Lower leg skin (tissue), 4 donors: ENCODE measurements around the gene STRIP2. TPM values are rescaled to one million over a fixed set of nuclear protein-coding genes. Genes with fewer than 3 reads are reported as not detected.

Experiments used
- DNase-seq, 2 donors: peaks; one replicate each; pipeline ENCODE4 v3.0.0-alpha.2; 2019; ENCODE audit warnings: low spot score in 2 of 2
- H3K4me3 ChIP-seq: fragments of 200-600 bp; sonication (generic); 2 replicates; pipeline ENCODE4 v1.5.1; 2017; ENCODE audit warnings: mild to moderate bottlenecking, low read depth; ENCODE audit not compliant: poor library complexity, severe bottlenecking
- POLR2A ChIP-seq, 2 donors: fragments of 450-650 bp; IDR thresholded peaks; one replicate each; pipeline ENCODE4 v1.6.1; 2016 to 2017; ENCODE audit warnings: antibody characterized with exemption in 2 of 2, mild to moderate bottlenecking in 1 of 2, moderate library complexity in 1 of 2
- WGBS, 2 donors: methylation state at CpG; one replicate each; pipeline ENCODE4 v1.1.5; 2018; 5-methylcytosine and 5-hydroxymethylcytosine counted together
- intact Hi-C: fragments of 100-400 bp; cut with DNase I; formaldehyde crosslinking; loops from one replicate; pipeline ENCODE4 v1.15.0; 2023; ENCODE audit warnings: low total_unique reads
- total RNA-seq, 4 donors: library from RNA; depleted of rRNA; stranded (reverse); fragments of >200 nt; gene quantifications; one replicate each; pipeline ENCODE4 v1.1.0, GENCODE V29; 2016
- TF ChIP-seq, protein P1 (sequence below), 3 donors: fragments of 450-650 bp; IDR thresholded peaks; one replicate each; pipeline ENCODE4 v1.5.1; 2016; ENCODE audit warnings: antibody characterized with exemption in 3 of 3, mild to moderate bottlenecking in 3 of 3, moderate library complexity in 2 of 3

STRIP2 gene
- total RNA-seq, 4 donors from 2014 or later: 0.30 to 1.4 (median 0.79) TPM

DNA sequence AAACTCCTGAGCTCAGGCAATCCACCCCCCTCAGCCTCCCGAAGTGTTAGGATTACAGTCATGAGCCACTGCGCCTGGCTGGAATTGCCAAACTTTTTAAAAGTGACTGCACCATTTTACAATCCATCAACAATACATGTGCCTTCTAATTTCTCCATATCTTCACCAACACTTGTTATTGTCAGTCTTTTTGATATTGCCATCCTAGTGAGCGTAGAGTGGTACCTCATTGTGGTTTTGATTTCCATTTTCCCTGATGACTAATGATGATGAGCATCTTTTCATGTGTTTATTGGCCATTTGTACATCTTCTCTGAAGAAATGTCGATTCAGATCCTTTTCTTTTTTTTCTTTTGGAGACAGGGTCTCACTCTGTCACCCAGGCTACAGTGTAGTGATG is 21.7 kb upstream of the STRIP2 start:
- WGBS, 2 donors: 96% methylated on average over 4 of the region's 4 CpGs
- intact Hi-C loops: no loop called here
- no peak for DNase-seq
- TF ChIP-seq, protein P1, sequence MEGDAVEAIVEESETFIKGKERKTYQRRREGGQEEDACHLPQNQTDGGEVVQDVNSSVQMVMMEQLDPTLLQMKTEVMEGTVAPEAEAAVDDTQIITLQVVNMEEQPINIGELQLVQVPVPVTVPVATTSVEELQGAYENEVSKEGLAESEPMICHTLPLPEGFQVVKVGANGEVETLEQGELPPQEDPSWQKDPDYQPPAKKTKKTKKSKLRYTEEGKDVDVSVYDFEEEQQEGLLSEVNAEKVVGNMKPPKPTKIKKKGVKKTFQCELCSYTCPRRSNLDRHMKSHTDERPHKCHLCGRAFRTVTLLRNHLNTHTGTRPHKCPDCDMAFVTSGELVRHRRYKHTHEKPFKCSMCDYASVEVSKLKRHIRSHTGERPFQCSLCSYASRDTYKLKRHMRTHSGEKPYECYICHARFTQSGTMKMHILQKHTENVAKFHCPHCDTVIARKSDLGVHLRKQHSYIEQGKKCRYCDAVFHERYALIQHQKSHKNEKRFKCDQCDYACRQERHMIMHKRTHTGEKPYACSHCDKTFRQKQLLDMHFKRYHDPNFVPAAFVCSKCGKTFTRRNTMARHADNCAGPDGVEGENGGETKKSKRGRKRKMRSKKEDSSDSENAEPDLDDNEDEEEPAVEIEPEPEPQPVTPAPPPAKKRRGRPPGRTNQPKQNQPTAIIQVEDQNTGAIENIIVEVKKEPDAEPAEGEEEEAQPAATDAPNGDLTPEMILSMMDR (IDR thresholded peaks at IDR 0.05): no peak
- no peak for TF ChIP-seq POLR2A (IDR thresholded peaks at IDR 0.05)
- no peak overlapping the region for H3K4me3 ChIP-seq

DNA sequence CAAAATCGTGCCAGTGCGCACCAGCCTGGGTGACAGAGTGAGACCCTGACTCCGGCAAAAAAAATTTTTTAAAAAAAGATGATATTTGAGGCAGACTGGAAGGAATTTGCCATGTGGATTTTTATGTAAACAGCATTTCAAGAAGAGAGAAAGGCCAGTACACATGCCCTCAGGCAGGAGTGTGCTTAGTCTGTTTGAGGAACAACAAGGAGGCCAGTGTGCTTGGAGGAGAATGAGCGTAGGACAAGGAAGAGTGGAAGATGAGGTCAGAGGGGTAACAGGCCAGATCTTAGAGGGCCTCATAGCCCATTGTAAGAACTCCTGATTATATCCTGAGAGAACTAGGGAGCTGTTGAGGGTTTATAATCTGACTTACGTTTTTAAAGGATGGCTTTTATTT is 17.2 kb upstream of the STRIP2 start:
- no peak overlapping the region for H3K4me3 ChIP-seq
- no peak for TF ChIP-seq POLR2A (IDR thresholded peaks at IDR 0.05)
- TF ChIP-seq, protein P1 (IDR thresholded peaks at IDR 0.05): no peak
- intact Hi-C loops: no loop called here
- DNase-seq: no peak
- 91 to 93% methylated on average over 5 of the region's 5 CpGs for WGBS, 2 donors

DNA sequence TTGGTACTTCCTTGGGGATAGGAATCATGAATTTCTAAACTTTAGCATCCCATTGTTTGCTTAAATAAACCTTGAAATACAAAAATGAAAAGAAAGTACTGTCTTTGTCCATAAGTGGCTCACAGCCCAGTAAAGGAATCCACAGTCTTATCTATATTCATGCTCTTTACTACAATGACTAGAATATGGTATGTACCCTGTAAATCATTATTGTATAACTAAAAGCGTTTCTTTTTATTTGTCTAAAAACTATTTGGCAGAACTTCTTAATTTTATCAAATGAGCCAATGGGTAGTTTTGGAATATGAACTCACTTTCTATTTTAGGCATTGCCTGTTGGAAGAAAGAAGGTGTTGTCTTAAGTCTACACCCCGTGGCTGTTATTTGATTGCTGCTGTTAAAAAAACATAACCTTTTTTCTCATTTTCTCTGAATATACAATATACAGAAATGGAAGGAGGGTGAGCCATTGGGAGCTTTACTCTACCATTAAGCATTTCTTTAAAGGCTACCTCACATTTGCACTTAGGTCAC is 12.4 kb upstream of the STRIP2 start:
- intact Hi-C loops: loop anchor here (5.0 kb wide), 1 partner anchor 1551 kb away; no protein-coding TSS in a partner anchor

DNA sequence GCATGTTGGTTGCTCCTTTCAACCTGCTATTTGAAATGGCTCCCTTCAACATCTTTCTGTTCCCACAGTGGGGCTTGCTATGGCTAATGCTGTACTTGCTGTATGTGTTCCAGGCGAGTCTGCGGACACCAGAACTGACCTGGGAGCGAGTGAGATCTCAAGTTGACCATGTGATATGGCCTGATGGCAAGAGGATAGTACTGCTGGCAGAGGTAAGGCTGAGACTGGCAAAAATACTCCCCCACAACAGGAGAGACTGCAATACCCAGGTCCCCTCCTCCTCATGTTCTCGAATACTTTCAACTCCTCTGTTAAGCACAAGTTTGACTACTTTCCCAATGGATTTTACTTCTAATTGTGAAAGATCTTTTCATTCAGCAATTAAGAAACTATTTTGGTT is 11.5 kb upstream of the STRIP2 start:
- TF ChIP-seq, protein P1 (IDR thresholded peaks at IDR 0.05): no peak
- no peak for TF ChIP-seq POLR2A (IDR thresholded peaks at IDR 0.05)
- intact Hi-C loops: loop anchor here (5.0 kb wide), 1 partner anchor 1550 kb away; no protein-coding TSS in a partner anchor
- H3K4me3 ChIP-seq: no peak overlapping the region
- DNase-seq: no peak
- WGBS, 2 donors: 92 to 96% methylated on average over 4 of the region's 4 CpGs

More for the DNA sequence above, 12.4 kb upstream of the STRIP2 start:
- no peak overlapping the region for H3K4me3 ChIP-seq
- no peak for DNase-seq
- no peak for TF ChIP-seq POLR2A (IDR thresholded peaks at IDR 0.05)
- TF ChIP-seq, protein P1 (IDR thresholded peaks at IDR 0.05): no peak
- WGBS, 2 donors: 37 to 51% methylated on average over 2 of the region's 2 CpGs

DNA sequence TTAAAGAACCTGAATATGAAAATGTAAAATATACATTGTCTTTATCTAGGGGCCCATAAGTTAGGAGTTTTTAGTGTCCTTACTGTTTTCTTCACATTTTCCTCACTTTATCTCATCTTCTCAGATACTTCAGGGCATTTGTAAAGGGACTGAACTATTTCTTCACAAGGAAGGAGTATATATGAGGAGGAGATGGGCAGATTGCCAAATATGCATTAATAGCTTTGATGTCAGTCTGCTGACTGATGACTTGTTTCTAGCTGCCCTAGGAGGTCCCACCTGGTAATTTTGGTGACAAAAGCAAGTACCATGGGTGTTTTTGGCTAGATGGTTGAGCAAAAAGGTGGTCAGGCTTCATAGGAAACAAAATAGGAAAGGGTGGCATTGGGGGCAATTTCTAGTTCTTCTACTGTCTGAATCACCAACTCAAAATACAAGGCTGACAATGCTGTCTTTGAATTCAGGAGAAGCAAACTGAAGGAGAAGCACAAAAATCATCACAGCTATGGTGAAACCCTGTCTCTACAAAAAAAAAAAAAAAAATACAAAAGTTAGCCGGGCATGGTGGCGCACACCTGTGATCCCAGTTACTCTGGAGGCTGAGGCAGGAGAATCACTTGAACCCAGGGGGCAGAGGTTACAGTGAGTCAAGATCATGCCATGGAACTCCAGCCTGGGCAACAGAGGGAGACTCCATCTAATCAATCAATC is 10.4 kb upstream of the STRIP2 start:
- TF ChIP-seq POLR2A (IDR thresholded peaks at IDR 0.05): no peak
- TF ChIP-seq, protein P1 (IDR thresholded peaks at IDR 0.05): no peak
- no peak overlapping the region for H3K4me3 ChIP-seq
- DNase-seq: no peak
- intact Hi-C loops: loop anchor here (5.0 kb wide), 1 partner anchor 1548 kb away; no protein-coding TSS in a partner anchor
- WGBS, 2 donors: 94 to 100% methylated on average over 2 of the region's 2 CpGs
